Measurements from ENCODE around the gene CPNE7.

Gene CPNE7

GRCh38 chr16:89549007-89549700 is 26.4 kb upstream of the CPNE7 start:
- DNase-seq (ENCODE audit: low read depth): no peak

- no peak for DNase-seq (ENCODE audit: low read depth)
These were observed 25.0 kb upstream of the CPNE7 start for GRCh38 chr16:89550421-89551007.

GRCh38 chr16:89552329-89552728 is 23.2 kb upstream of the CPNE7 start:
- DNase-seq (ENCODE audit: low read depth): no peak

- no peak for DNase-seq (ENCODE audit: low read depth)
These were observed 22.6 kb upstream of the CPNE7 start for GRCh38 chr16:89552913-89553312.

GRCh38 chr16:89553733-89554132 is 21.8 kb upstream of the CPNE7 start:
- no peak for DNase-seq (ENCODE audit: low read depth)

GRCh38 chr16:89554343-89554742 is 21.2 kb upstream of the CPNE7 start:
- no peak for DNase-seq (ENCODE audit: low read depth)

- DNase-seq (ENCODE audit: low read depth): no peak
These were observed 20.3 kb upstream of the CPNE7 start for GRCh38 chr16:89555265-89555664.

GRCh38 chr16:89555780-89556179 is 19.8 kb upstream of the CPNE7 start:
- no peak for DNase-seq (ENCODE audit: low read depth)

- DNase-seq (ENCODE audit: low read depth): peak; percentile 76
These were observed 18.5 kb upstream of the CPNE7 start for GRCh38 chr16:89556750-89557689.

- DNase-seq (ENCODE audit: low read depth): no peak
These were observed 17.7 kb upstream of the CPNE7 start for GRCh38 chr16:89557690-89558490.

GRCh38 chr16:89560378-89561141 is 15.0 kb upstream of the CPNE7 start, which contains the start of gene RPL13:
Gene RPL13 (plus strand): TSS chr16:89560682. CDS start chr16:89560960, 278 bp downstream.
- DNase-seq (ENCODE audit: low read depth): peak; percentile 89

GRCh38 chr16:89561142-89561883 is 14.2 kb upstream of the CPNE7 start:
- DNase-seq (ENCODE audit: low read depth): no peak

- DNase-seq (ENCODE audit: low read depth): no peak
These were observed 13.5 kb upstream of the CPNE7 start for GRCh38 chr16:89561884-89562599.

GRCh38 chr16:89562939-89563338 is 12.6 kb upstream of the CPNE7 start:
- DNase-seq (ENCODE audit: low read depth): no peak

- DNase-seq (ENCODE audit: low read depth): no peak
These were observed 11.7 kb upstream of the CPNE7 start for GRCh38 chr16:89563639-89564392.

GRCh38 chr16:89564476-89565255 is 10.9 kb upstream of the CPNE7 start:
- no peak for DNase-seq (ENCODE audit: low read depth)

- no peak for DNase-seq (ENCODE audit: low read depth)
These were observed 10.4 kb upstream of the CPNE7 start for GRCh38 chr16:89565256-89565505.

All from activated T-cell treated with anti-CD3 and anti-CD28 coated beads for 24 hours (primary cell).